ENCODE measurements around the gene PLA2G4D.

GRCh38 chr15:42121021-42121420 lies 26.7 kb upstream of the PLA2G4D start:
- TF ChIP-seq CTCF (IDR thresholded peaks at IDR 0.05; ENCODE audit: borderline replicate concordance, extremely low read depth, low read length, poor library complexity, severe bottlenecking) (no peak), EZH2 (IDR thresholded peaks at IDR 0.05; ENCODE audit: borderline replicate concordance, low read depth, low read length, severe bottlenecking) (no peak)

All from DND-41 (cell line).